Activated CD4-positive, alpha-beta T cell treated with anti-CD3 and anti-CD28 coated beads for 4 hours (primary cell): Measurements from ENCODE around the gene LINC01488.

Experiments used
- DNase-seq, 2 donors: peaks; one replicate each; pipeline ENCODE4 v3.0.0-alpha.2; 2020

LINC01488 gene

DNA sequence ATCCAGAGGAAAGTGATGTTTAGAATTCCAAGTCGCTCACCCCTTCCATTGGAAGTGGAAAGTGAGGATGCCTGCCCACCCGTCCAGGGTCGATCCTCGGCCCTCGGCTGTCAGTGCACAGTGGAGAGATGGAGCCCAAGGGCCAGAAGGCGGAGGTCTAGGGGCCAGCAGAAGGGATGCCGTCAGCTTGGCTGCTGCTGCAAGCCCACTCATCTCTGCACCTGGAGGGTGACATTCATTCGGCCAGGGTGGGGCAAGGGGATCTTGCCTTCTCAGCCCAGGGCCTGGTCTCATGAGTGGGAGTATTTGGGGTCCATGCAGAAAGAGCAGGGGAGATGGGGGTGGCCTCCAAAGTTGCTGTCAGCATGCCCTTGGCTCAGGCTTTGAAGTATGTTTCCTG, 30.7 kb downstream of the LINC01488 start:
- no peak for DNase-seq

DNA sequence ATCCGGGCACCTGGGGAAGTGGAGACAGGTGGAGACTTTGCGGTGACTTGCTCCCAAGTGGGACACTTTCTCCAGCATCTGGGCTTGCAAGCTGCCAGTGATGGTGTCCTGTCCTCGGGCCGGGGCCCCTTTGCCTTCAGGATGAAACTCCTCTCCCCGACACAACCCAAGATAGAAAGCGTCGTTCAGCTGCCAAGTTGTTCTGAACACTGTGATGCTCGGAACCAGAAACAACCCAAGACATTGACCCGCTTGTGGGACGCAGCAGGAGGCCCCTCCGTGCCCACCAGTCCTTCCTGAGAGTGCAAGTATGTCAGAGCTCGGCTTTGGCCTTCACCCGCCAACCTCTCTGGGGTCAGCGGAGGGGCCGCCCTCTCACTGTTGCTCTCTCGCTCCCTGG, 31.3 kb downstream of the LINC01488 start:
- no peak for DNase-seq

DNA sequence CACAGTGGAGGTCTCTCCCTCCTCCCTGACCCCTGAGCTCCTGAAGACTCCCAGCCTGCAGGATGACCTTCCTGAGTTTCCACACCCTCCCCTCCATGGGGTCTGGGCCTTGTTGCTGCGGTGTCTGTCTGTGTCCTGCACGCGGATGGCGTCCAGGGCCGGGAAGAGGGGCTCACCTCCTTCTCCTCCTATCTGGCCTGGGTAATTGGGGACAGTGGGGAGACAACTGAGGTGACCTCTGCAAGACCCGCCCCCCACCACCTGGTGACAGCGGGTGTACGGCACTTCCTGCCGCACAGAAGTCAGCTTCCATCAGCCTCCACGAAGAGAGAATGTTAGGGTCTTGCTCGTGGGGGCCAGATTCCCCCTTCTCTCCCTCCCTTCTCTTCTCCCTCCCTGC, 31.7 kb downstream of the LINC01488 start:
- DNase-seq: no peak

DNA sequence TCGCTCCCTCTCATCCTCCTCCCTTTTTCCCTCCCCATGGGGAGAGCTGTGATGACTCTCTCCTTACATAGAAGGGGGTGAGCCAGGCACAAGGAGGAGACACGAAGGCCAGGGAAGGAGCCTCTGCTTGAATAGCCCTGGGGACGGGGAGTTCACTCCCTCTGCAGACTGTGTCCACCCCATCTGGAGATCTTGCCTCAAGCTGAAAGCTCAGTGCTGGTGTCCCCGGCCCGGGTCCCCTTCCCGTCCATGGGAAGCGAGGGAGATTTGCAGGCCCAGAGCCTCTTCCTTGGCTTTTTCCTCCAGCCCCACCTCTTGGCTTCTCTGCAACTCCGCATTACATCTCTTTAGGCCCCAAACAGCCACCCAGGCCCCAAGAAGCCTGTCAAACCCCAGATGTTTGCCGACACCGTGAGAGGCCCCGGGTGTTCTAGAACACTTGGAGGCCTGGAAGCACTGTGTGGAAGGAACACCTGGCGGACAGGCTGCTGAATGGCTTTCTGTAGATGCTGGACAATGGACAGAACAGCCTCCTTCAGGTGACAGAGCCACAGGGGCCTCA, 32.3 kb downstream of the LINC01488 start:
- DNase-seq: no peak

GRCh38 chr11:69514771-69515170, 33.3 kb downstream of the LINC01488 start:
- DNase-seq: no peak

GRCh38 chr11:69515271-69516245, 34.1 kb downstream of the LINC01488 start:
- DNase-seq: no peak

DNA sequence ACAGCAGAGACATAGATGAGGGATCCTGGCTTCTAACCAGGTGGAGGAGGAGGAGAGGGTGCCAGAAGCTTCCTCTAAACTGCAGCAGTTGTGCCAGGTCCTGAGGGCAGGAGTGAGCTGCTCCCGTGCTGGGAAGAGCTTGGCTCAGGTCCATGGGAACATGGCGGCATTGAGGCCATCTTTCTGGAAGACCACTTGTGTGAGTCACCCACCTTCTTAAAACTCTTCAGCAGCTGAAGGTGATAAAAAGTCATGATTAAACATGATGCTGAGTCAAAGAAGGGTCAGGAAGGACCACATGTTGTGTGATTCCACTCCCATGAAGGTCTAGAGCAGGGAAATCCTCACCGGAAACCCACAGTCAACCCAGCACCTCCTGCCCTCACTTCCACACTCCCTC, 35.1 kb downstream of the LINC01488 start:
- no peak for DNase-seq

DNA sequence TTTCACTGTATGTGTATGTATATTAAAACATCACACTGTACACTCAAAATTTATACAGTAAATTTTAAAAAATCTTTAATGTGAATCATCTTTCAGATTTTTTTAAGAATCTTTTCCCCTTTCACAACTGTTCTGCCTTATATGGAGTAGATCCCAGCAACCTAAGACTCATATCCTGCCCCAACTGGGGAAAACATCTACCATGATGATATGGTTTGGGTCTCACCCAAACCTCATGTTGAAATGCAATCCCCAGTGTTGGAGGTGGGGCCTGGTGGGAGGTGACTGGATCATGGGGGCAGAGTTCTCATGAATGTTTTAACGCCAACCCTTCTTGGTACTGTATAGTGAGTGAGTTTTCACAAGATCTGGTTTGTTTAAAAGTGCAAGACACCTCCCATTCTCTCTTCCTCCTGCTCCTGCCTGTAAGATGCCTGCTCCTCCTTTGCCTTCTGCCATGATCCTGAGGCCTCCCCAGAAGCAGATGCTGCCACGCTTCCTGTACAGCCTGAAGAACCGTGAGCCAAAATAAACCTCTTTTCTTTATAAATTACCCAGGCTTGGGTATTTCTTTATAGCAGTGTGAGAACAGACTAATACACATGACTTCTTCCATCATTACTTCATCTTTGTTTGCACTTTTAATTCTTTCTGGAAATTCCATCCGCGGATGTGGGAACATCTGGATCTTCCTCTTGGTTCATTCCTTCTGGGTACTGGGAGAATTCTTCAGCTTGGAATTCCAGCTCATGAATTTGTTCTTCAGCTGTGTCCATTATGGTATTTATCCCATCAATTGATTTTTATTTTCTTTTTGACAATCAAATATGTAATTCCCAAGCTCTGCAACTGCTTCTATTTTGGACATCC, 36.9 kb downstream of the LINC01488 start:
- no peak for DNase-seq

GRCh38 chr11:69520186-69520916, 38.9 kb downstream of the LINC01488 start:
- DNase-seq: no peak

DNA sequence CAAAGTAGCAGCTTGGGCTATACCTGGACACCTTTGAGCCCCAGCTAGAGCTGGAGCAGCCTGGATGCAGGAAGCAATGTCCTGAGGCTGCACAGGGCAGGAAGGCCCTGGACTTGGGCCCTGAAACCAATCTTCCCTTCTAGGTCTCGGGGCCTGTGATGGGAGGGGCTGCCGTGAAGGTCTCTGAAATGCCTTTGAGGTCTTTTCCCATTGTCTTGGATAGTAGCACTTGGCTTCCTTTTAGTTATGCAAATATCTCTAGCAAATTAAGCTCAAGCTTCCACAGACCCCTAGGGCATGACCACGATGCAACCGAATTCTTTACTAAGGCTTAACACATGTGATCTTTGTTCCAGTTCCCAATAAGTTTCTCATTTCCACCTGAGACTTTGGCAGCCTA, 40.0 kb downstream of the LINC01488 start:
- DNase-seq: no peak

- DNase-seq: no peak
Observed at GRCh38 chr11:69523453-69523852, 42.0 kb downstream of the LINC01488 start.

DNA sequence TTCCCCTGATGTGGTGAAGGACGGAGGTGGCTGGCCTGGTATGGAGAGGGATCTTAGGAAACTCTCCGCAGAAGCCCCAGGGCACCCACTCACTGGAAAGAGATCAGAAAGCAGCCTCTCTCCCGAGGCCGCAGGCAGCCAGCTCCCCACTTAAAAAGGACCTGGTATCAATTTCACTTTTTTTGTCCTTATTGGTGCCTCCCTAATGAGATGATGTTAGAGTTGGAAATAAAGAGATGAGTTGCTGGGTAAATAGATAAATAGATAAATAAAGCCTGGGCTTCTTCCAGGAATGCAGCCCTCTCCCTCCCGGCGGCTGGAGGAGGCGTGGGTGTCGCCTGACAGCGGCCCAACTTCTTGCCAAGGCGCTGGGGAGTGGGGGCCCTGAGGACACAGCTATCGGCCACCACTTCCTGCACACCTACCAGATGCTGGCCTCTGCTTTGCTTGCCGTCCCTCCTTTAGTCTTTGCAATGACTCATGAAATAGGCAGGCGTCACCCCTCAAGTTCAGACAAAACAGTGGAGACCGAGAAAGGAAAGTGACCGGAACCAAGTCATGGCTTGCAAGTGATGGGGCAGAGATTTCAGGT, 42.9 kb downstream of the LINC01488 start:
- no peak for DNase-seq

DNA sequence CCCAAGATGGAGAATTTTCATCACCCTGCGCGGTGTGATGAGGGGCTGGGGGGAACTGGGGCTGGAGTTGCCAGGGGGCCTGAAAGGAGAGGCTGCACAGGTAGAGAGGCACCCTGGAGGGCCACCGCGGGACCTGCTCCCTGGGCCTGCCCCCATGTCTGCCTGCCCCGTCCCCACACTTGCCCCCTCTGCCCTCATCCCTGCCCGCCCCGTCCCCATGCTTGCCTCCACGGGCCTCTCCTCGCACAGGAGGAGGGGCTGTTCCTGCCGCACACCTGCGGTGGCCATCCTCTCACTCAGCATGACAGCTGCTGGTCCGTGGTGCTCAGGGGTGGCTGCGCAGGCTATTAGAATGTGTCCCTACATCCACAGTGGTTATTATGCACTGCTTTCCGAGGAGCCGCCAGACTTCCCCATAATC, 43.5 kb downstream of the LINC01488 start:
- DNase-seq: no peak

- no peak for DNase-seq
Observed at GRCh38 chr11:69525516-69526452, 44.3 kb downstream of the LINC01488 start.

DNA sequence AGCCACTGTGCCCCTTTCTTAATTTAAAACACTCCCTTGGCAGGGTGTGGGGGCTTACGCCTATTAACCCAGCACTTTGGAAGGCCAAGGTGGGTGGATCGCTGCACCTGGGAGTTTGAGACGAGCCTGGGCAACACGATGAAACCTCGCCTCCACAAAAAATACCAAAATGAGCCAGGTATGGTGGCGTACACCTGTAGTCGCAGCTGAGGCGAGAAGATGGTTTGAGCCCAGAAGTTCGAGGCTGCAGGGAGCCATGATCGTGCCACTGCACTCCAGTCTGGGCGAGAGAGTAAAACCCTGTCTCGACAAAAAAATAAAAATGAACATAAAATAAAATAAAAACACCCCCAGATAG, 45.0 kb downstream of the LINC01488 start:
- no peak for DNase-seq

- DNase-seq: no peak
Observed at GRCh38 chr11:69529001-69529400, 47.5 kb downstream of the LINC01488 start.

DNA sequence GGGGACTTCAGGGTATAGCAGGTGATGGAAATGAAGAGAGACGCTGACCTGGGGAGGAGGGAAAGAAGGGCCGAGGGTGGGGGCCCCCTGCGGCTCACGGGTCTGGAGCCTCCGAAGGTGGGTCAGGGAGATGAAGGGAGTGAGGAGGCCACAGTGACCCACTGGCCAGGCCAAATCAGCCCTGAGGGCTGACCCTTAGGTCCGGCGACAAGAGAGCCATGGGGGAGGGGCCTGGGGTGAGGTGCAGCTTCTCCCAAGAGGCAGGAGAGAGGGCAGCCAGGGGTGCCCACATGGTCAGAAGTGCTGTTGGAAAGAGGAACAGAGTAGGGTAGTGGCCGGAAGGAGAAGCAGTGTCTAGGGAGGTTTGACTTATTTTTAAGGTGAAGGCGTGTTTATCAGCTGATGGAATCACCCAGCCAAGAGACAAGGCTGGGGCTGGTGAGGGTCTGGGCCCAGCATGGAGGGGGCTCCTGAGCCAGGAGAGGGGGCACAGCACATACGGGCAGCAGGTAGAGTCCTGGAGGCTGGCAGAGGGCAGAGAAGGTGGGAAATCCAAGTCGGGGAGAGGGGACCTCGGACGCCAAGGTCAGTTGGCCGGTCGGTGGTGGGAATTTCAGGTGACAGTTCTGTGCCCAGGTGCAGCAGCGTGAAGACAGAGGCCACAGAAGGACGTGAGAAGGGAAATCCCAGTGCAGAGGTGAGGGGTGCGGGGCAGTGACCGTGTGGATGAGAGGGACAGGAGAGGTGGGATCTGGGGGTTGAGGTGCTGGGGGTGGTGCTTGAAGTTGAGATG, 49.0 kb downstream of the LINC01488 start:
- DNase-seq: no peak

GRCh38 chr11:69531071-69531716, 49.7 kb downstream of the LINC01488 start:
- no peak for DNase-seq

DNA sequence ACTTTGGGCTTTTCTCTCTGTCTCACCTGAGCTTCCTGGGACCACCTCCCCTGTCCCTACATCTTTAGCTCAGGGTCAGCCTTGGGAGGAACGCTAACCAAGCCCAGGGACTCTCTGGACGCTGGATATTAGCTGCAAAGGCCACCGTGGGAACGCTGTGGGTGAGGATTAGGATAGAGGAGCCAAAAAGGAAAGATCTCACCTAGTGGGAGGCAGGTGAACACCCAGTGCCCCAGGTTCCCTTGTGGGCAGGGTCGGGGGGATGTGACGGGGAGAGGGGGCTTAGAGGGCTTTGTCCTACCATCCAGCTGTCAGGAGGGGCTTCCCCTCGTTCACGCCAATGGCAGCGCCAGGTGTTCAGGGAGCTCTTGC, 50.2 kb downstream of the LINC01488 start:
- DNase-seq: no peak
